Brain microvascular endothelial cell (primary cell): ENCODE results near the gene TDRD12.

ENCODE experiments used
- DNase-seq: peaks from one replicate; pipeline ENCODE4 v3.0.0-alpha.2; 2020
- H3K27ac ChIP-seq: fragments of 250-450 bp; sonication (Bioruptor Pico); 2 replicates; pipeline ENCODE4 v1.5.1; 2020; ENCODE audit warnings: mild to moderate bottlenecking, moderate library complexity
- H3K27me3 ChIP-seq: fragments of 250-450 bp; sonication (Bioruptor Pico); replicated peaks from 2 replicates; pipeline ENCODE4 v1.5.1; 2020; ENCODE audit warnings: mild to moderate bottlenecking
- H3K36me3 ChIP-seq: fragments of 250-450 bp; sonication (Bioruptor Pico); replicated peaks from 2 replicates; pipeline ENCODE4 v1.5.1; 2020; ENCODE audit warnings: mild to moderate bottlenecking
- H3K4me3 ChIP-seq: 2 replicates; pipeline ENCODE4 v1.5.1; 2011; ENCODE audit warnings: low read depth, mild to moderate bottlenecking, control low read depth, low read length, moderate library complexity
- in situ Hi-C: cut with HindIII; loops from 2 replicates; pipeline ENCODE4 v1.10.0; 2017; ENCODE audit warnings: low sequenced_read_pairs, low pct_ligation_motif_present
- TF ChIP-seq, protein P1 (sequence below): IDR thresholded peaks from 2 replicates; pipeline ENCODE4 v1.5.1; 2011; ENCODE audit warnings: low read depth, mild to moderate bottlenecking, moderate library complexity, low read length, control low read depth, inconsistent platforms; ENCODE audit errors: missing control alignments

Gene TDRD12

DNA sequence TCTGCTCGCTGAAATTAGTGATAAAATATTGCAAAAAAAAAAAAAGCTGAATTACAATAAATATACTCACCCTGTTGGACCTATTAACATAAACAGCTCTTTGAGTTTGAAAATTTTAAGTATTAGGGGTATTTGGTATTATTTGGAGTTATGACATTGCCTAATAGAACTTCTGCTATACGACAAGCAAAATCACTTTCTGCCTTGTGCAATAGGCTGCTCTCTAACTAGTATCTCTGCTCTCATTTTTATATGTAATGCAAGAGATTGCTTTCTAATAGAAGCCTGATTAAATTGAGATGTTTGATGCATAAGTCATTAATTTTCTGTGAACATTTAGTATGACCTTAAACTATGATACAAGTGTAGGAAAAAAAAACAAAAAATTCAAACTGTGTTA, 38.6 kb upstream of the TDRD12 start:
- TF ChIP-seq, protein P1, sequence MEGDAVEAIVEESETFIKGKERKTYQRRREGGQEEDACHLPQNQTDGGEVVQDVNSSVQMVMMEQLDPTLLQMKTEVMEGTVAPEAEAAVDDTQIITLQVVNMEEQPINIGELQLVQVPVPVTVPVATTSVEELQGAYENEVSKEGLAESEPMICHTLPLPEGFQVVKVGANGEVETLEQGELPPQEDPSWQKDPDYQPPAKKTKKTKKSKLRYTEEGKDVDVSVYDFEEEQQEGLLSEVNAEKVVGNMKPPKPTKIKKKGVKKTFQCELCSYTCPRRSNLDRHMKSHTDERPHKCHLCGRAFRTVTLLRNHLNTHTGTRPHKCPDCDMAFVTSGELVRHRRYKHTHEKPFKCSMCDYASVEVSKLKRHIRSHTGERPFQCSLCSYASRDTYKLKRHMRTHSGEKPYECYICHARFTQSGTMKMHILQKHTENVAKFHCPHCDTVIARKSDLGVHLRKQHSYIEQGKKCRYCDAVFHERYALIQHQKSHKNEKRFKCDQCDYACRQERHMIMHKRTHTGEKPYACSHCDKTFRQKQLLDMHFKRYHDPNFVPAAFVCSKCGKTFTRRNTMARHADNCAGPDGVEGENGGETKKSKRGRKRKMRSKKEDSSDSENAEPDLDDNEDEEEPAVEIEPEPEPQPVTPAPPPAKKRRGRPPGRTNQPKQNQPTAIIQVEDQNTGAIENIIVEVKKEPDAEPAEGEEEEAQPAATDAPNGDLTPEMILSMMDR, result no peak
- no peaks in the 10 kb centered on the region for H3K36me3 ChIP-seq
- H3K4me3 ChIP-seq, result no peak overlapping the region
- H3K27me3 ChIP-seq, result peaks cover 21% of the 10 kb centered on the region
- no peak for DNase-seq
- no peak overlapping the region for H3K27ac ChIP-seq
- in situ Hi-C loops, result no loop called here

DNA sequence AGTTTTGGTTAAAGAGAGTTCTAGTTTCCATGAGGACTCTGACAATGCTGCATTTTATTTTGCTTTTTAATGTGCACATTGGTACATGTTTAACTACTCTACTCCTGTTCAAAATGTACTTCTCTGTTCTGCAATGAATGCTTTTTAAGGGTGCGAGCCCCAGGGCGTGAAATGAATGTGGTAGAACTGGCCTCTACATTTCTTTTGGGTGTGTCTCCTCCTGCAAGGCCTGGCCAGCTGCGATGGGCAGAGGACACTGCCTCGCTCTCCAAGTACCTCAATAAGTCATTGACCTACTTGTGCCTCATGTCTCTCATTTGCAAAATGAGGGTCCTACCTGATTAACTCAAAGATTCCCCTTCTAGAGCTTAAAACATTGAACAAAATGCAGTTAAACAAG, 37.2 kb upstream of the TDRD12 start:
- DNase-seq, result no peak
- in situ Hi-C loops, result no loop called here
- Histone ChIP-seq H3K4me3 (no peak overlapping the region), H3K27ac (no peak overlapping the region), H3K36me3 (no peaks in the 10 kb centered on the region), H3K27me3 (peaks cover 8% of the 10 kb centered on the region)
- TF ChIP-seq, protein P1, result no peak

DNA sequence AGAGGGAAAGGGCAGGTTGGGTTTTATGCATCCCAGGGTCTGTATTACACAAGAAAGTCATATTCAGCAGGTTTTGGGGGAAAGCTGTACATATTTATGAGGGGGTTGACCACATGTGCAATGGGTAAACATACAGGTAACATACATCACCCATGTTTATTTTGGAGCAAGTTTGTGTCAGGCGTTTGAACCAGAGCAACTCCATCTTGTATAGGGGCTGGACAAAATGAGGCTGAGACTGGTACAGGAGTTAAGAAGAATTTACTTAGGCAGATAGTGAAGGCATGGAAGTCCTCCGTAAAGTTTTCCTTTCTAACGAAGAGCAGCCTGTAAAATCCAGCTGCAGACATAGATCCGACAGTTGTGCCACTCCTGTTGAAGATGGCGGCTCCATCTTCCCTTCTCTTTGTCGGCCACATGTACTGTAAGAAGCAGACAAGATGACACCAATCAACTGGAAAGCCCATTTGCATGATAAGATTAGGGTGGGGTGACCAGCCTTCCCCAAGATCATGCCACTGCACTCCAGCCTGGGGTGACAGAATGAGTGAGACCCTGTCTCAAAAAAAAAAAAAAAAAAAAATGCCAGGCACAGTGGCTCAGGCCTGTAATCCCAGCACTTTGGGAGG, 32.6 kb upstream of the TDRD12 start:
- in situ Hi-C loops, result no loop called here
- no peak for DNase-seq
- H3K27me3 ChIP-seq, result no peaks in the 10 kb centered on the region
- no peak overlapping the region for H3K27ac ChIP-seq
- no peak overlapping the region for H3K4me3 ChIP-seq
- no peaks in the 10 kb centered on the region for H3K36me3 ChIP-seq
- TF ChIP-seq, protein P1, result no peak

- Histone ChIP-seq H3K27ac (no peak overlapping the region), H3K36me3 (no peaks in the 10 kb centered on the region), H3K27me3 (no peaks in the 10 kb centered on the region), H3K4me3 (no peak overlapping the region)
- in situ Hi-C loops, result no loop called here
- TF ChIP-seq, protein P1, result no peak
- DNase-seq, result no peak
These were observed 31.9 kb upstream of the TDRD12 start for GRCh38 chr19:32687681-32688080.

DNA sequence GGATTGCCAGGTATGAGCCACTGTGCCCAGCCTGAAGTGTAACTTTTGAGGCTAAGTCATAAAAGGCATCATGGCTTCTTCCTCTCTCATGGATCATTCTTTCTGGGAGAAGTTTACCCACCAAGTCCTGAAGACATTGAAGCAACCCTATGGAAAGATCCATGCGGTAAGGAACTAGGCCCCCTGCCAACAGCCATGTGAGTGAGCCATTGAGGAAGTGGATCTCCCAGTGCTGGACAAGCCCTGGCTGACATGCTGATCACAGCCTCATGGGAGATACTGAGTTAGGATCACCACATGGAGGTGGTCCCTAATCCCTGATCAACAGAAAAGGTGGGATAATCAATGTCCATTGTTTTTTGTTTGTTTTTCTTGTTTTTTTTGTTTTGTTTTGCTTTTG, 31.3 kb upstream of the TDRD12 start:
- DNase-seq, result no peak
- Histone ChIP-seq H3K27me3 (no peaks in the 10 kb centered on the region), H3K27ac (no peak overlapping the region), H3K36me3 (no peaks in the 10 kb centered on the region), H3K4me3 (no peak overlapping the region)
- in situ Hi-C loops, result no loop called here
- TF ChIP-seq, protein P1, result no peak

GRCh38 chr19:32691291-32691951, 28.1 kb upstream of the TDRD12 start, which contains the start of gene NUDT19:
Gene NUDT19, plus strand, starts transcription at chr19:32691821. Its CDS starts 140 bp downstream, at chr19:32691961.
- no peaks in the 10 kb centered on the region for H3K36me3 ChIP-seq
- in situ Hi-C loops, result no loop called here
- peak within 1 kb of the TSS; percentile 58 for H3K4me3 ChIP-seq
- peak; percentile 79 for DNase-seq
- TF ChIP-seq, protein P1, result no peak
- peak within 1 kb of the TSS; percentile 75 for H3K27ac ChIP-seq
- no peaks in the 10 kb centered on the region for H3K27me3 ChIP-seq
